Sciatic nerve (tissue), 2 donors: Measurements from ENCODE around the gene MAD1L1. TPM values are rescaled to one million over a fixed set of nuclear protein-coding genes. Genes with fewer than 3 reads are reported as not detected.

Source experiments
- ATAC-seq: fragments of 200-7000 bp; cut with Tn5 transposase; one replicate; pipeline ENCODE4 v1.9.1; 2020; ENCODE audit warnings: mild to moderate bottlenecking, moderate library complexity
- DNase-seq: peaks from one replicate; pipeline ENCODE4 v3.0.0-alpha.2; 2020; ENCODE audit warnings: low spot score
- intact Hi-C: fragments of 100-400 bp; cut with DNase I; formaldehyde crosslinking; loops from one replicate; pipeline ENCODE4 v1.14.2; 2022
- total RNA-seq: library from RNA; stranded (reverse); fragmentation: NEBNext Ultra II Directional; extraction: Animal tissue kit (Norgen Biotek cat#: 25700); gene quantifications from one replicate; pipeline ENCODE4 v1.2.1, GENCODE V29; 2021
- donor health status: DM: no; HTN: no; CAD: no.
- donor health status: DM: no; HTN: no; CAD: no.

Gene MAD1L1
- total RNA-seq, 1 donor from 2014 or later = 42.1 TPM

DNA sequence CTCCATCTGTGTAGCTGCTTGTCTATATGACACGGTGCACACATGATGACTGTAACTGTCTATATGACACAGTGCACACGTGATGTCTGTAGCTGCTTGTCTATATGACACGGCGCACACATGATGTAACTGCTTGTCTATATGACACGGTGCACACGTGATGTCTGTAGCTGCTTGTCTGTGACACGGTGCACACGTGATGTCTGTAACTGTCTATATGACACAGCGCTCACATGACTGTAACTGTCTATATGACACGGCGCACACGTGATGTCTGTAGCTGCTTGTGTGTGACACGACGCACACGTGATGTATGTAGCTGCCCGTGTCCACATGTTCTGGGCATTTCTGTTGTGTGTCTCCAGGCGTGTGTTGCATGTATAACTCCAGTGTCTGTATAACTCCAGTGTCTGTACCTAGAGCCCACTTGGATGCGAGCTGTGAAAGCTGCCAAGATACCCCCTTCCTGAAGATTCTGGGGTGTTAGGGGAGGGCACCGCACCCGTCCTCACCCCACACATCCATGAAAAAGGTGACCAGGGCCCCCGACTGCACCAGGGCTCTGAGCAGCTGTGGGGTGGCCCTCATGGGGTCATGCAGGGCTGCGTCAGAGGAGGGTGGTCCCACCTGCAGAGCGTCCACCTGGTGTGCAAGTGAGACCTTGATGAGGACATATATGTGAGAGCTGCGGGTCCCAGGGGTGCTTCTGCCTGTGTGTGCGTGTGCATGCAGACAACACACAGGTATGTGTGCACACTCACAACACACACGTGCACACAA lies 424.7 kb downstream of the MAD1L1 start:
- DNase-seq (no peak), ATAC-seq (no peak)
- intact Hi-C loops = no loop called here

DNA sequence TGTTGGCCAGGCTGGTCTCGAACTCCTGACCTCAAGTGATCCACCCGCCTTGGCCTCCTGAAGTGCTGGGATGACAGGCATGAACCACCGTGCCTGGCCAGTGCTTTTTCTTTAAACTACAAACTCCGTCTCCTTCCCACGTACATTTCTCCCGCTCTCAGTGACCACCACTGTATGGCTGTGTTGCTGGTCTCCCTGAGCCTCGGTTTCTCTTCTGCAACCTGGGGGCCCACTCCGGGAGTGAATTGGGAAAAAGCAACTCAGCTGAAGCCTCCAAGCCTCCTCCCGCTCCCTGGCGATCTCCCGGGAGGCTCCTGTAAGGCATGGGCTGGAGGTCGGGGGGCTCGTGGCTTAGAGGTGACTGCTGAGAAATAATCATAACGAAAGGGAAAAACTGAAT lies 426.4 kb downstream of the MAD1L1 start:
- intact Hi-C loops = no loop called here
- DNase-seq (no peak), ATAC-seq (no peak)

- ATAC-seq = no peak
- intact Hi-C loops = no loop called here
- no peak for DNase-seq
Observed at GRCh38 chr7:1804310-1804709, 428.4 kb downstream of the MAD1L1 start.

DNA sequence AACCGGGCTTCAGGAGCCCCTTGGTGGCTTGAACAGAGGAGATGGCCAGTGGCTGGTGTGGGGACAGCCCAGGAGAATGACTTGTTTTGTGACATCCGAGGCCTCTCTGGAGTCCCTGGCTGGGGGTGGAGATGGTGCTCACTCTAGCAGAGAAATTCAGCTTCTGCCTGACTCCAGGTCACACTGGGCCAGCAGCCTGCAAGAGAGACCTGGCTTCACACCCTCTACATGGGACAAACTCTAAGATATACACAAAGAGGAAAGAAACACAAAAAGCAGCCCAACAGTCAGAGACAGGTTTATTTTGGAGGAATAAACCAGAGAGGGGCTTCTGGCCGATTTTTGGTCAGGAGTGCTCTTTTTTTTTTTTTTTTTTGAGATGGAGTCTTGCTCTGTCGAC lies 429.8 kb downstream of the MAD1L1 start:
- DNase-seq (no peak), ATAC-seq (no peak)
- intact Hi-C loops = no loop called here

DNA sequence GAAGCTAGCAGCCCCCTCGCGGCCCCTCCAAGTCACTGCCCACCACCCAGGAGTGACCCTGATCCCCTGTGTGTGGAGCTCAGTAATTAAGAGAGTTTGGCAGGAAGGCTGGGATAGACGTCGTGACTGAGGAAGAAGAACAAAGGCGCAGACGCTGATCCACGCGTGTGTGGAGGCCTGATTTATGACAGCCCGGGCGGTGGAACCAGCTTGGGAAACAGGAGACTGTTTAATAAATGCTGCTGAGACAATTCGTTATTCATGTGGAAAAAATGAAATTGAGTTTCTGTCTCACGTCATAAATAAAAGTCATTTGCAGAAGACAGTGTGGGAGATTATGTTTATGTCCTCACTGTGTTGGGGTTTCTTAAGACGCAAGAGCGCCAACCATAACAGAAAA lies 431.8 kb downstream of the MAD1L1 start:
- ATAC-seq = no peak
- intact Hi-C loops = no loop called here
- DNase-seq = no peak

DNA sequence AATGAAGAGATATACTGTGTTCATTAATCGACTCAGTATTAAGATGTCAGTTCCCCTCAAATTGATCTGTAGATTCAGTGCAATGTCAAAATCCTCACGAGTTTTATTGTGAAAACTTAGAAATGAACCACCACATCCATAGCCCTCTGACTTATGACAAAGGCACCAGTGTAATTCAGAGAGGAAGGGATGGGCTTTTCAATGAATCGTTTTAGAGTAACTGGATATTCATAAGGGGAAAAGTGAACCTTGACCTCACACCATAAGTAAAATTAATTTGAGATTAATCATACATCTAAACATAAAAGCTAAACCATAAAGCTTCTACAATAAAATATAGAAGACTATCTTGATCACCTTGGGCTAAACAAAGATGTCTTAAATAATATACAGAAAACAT lies 434.6 kb downstream of the MAD1L1 start:
- intact Hi-C loops = no loop called here
- DNase-seq (no peak), ATAC-seq (no peak)

DNA sequence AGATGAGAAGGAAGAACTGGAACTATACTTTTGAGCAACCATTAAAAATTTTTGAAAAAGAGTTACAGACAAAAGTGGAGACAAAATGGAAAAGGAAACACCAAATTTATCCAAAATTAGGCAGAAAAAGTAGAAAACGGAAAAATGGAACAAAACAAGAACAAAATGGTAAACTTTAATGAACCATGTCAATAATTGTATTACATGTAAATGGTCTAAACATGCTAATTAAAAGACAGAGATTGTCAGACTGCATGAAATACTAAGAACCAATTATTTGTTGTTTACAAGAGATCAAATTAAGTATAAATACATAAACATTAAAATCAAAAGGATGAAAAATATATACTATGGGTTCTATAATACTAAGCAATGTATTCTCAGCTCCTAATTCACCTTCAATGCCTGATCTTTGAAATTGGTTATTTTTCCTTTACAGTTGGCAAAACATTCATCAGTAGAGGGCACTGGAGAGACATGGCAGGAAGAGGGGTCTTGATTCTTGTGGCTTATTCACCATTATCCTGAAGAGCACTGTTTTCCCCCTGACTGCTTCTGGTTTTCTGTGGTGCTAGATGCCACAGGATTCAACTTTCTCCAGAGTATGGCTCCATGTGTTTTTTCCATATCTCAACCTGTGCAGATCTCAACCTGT lies 437.7 kb downstream of the MAD1L1 start:
- ATAC-seq (no peak), DNase-seq (no peak)
- intact Hi-C loops = no loop called here

DNA sequence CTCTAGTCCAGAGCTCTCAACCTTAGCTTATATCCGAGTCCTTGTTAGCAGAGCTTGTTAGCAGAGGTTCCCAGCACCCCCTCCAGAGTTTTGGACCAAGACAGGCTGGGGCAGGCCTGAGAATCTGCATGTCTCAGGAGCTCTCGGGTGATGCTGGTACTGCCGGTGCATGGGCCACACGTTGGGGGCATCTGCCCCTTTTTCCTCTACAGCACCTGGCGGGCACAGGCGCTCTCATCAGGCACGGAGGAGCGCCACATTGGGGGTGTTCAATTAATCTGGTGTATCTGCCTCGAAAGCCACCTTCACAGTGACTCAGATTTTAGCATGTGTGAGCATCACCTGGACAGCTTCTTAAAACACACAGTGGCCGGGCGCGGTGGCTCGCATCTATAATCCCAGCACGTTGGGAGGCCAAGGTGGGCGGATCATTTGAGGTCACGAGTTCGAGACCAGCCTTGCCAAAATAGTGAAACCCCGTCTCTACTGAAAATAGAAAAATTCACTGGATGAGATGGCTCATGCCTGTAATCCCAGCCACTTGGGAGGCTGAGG lies 445.0 kb downstream of the MAD1L1 start:
- no peak for DNase-seq
- intact Hi-C loops = no loop called here
- ATAC-seq = no peak

DNA sequence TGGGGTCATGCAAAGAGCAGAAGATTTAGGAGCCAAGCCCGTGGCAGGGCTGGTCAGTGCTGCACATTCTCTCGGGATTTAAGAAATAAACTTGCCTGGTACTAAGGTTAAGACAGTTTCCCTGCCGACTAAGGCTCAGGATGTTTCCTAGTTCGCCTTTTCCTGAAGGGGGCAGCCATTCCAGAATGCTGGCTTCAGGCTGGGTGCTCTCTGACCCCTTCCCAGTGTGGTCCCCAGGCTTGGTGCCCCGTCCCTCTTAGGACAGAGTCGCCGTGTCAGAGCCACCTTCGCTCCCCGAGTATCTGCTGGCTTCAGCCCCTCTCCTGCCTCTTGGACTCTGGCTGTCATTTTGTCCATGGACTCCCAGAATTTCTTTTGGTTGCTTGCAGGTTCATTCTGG lies 445.5 kb downstream of the MAD1L1 start:
- intact Hi-C loops = no loop called here
- DNase-seq = no peak
- ATAC-seq = no peak

DNA sequence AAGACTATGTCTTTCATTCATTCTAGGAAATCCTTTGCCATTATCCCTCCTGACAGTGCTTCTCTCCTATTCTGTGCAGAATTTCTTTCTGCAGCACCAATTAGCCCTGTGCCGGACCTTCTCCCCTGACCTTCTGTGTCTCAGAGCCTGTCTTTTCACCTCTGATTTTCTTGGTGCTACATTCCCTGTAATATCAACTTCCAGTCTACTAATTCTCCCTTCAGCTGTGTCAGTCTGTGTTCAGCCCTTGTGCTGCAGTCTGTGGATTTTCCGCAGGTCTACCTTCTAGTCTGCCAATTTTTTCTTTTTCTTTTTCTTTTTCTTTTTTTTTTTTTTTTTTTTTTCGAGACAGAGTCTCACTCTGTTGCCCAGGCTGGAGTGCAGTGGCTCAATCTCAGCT lies 446.9 kb downstream of the MAD1L1 start:
- no peak for DNase-seq
- intact Hi-C loops = no loop called here

GRCh38 chr7:1781369-1781768 lies 451.4 kb downstream of the MAD1L1 start:
- DNase-seq = no peak
- intact Hi-C loops = no loop called here

More for the DNA sequence above, 446.9 kb downstream of the MAD1L1 start:
- ATAC-seq = no peak

GRCh38 chr7:1779445-1779844 lies 453.3 kb downstream of the MAD1L1 start:
- DNase-seq (no peak), ATAC-seq (no peak)
- intact Hi-C loops = no loop called here

More at GRCh38 chr7:1781369-1781768, 451.4 kb downstream of the MAD1L1 start:
- ATAC-seq = no peak

DNA sequence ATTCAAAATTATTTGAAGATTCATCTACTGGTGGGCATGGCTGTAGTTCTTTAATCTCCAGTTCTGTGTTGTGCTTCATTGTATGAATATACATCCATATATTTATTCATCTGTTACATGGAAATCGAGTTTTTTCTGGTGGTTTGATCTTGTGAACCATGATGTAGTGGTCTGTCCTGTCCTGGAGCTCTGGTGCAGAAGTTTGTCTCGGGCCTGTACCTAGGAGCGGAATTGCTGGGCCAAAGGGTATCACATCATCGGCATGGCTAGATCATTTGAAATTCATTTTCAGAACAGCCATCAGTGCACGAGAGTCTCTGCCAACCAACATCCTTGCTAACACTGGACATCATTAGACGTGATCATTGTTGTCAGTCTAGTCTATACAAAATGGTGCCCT lies 455.6 kb downstream of the MAD1L1 start:
- intact Hi-C loops = no loop called here
- DNase-seq (no peak), ATAC-seq (no peak)

- DNase-seq = no peak
- intact Hi-C loops = no loop called here
- ATAC-seq = no peak
Observed at GRCh38 chr7:1775389-1775788, 457.4 kb downstream of the MAD1L1 start.

DNA sequence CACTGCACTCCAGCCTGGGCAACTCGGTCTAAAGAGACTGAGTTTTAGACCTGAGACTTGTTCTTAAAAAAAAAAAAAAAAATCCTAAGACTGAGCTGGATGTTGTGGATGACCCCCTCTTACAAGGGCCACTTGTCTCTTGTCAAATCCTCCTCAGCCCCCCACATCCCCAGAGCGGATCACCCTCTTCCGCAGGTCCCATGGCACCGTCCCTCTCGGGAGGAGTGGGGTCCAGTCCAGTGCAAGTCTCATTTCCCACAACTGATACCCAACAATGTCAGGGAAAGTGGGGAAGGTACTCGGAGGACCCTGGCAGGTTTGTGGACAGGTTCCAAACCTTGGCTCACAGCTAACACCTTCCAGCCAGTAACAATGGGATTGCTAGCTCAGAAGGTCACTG lies 462.4 kb downstream of the MAD1L1 start:
- DNase-seq = no peak
- intact Hi-C loops = no loop called here
- no peak for ATAC-seq

DNA sequence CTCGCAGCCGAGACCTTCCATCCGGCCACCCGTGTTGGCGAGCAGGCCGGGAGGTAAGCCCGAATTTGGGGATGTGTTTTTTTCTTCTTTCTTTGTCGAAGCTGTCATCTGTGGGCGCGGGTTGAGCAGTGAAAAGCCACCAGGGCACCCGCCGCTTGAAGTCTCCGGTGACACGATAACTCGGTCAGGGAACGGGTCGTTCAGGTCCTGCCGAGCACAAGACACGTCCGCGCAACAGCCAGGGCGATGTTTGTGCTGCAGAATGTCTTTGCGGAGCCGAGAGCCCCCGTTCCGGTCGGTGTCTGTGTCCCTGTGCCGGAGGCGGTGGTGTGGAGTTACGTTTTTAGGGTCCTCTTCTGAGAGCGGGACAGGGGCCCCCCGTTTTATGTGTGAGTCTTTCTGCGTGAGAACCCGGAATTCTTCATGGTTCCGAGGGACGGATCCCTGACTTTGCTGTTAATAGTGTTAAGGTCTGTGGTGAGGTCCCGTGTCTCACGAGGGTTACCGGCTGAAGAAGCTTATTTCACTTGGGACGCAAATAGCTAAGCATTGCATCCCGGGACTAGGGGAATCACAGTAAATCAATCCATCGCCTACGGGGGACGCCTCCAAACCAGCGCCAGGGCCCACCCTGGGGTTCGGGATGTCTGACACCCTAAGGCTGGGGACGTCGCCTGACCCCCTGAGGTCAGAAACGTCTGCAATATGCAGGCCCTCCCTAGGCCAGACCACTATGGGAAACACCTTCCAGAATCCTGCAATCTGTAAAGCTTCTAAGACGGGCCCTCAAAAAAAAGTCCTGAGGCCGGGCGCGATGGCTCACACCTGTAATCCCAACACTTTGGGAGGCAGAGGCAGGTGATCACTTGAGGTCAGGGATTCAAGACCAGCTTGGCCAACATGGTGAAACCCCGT lies 463.2 kb downstream of the MAD1L1 start:
- ATAC-seq (no peak), DNase-seq (no peak)
- intact Hi-C loops = no loop called here

DNA sequence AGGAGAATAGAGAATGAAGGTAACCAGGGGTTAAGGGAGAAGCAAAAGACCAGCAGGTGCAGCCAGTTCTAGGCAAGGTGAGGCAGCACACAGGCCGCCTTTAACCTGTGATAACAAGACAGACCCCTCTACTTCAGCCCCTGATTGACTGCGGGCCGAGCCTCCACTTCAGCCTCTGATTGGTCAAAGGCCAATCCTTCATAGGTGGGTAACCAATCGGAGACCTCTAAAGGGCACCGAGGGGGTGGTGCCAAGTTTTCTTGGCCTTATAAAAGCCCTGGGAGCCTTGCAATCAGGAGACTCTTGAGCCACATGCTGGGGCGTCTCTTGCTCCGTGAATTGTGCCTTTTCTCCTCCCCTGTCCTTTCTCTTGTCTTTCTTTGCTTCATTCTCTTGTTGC lies 463.9 kb downstream of the MAD1L1 start:
- no peak for ATAC-seq
- DNase-seq = no peak
- intact Hi-C loops = no loop called here

DNA sequence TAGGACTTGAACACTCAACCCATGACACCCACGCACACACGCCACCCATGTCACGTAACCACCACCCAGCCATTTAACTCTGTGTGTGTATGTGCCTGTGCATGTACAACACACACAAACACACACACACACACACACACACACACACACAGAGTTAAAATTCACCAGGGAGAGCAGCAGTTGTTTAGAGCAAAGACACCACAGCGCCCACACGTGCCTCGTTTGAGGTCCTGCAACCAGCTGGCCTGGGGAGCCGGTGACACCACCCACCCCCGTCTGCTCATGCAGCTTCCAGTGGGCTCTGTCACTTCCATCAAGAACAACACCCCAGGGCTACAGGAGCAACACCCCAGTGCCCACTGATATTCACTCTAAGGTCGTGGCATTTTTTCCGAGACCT lies 465.2 kb downstream of the MAD1L1 start:
- DNase-seq (no peak), ATAC-seq (no peak)

More for the DNA sequence above, 465.2 kb downstream of the MAD1L1 start:
- intact Hi-C loops = no loop called here
